Measurements from ENCODE around the gene ZNF343.

Gene ZNF343

DNA sequence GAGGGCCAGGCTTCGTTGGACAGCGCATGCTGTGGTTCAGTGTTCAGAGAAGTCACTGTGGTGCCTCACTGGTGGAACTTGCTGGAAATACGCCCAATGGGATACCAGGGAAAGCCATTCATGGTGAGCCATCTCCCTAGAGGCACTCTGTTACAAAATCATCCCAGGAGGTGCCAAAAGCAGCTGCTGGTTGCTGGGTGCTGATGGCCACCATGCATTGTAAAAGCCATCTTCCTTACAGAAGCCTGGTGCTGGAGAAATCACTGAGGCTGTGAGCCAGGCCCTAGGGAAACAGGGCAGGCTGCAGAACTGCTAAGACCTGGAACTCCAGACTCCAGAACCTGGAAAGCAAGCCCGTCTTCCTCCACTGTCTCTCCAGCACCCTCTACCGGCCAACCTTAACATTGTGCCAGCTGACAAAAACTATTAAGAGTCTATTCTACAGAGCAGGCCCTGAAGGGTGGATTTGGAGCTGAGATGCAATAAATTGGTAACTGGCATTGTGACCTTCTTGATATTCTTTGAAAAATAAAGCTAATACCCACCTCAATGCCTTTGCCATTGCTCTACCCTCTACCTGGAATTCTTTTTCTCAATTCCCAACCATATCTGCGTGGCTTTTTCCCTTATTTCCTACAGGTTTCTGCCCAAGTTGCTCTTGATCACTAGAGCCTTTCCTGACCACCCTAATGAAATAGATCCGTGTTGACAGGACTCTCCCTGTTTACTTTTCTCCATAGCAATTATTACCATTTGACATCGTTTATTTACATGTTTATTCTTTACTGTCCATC, 56.6 kb downstream of the ZNF343 start:
- Mint-ChIP-seq H3K27ac (no peak overlapping the region), H3K4me3 (no peak overlapping the region), H3K27me3 (no peaks in the 10 kb centered on the region), H3K9me3 (no peaks in the 10 kb centered on the region), H3K36me3 (peaks cover 7 to 20% of the 10 kb centered on the region in 2 donors), H3K4me1 (peaks cover 18 to 27% of the 10 kb centered on the region in 2 donors)
- ATAC-seq (replicated peaks) = peak; percentile 48 to 56
- peak; percentile 29 for DNase-seq

DNA sequence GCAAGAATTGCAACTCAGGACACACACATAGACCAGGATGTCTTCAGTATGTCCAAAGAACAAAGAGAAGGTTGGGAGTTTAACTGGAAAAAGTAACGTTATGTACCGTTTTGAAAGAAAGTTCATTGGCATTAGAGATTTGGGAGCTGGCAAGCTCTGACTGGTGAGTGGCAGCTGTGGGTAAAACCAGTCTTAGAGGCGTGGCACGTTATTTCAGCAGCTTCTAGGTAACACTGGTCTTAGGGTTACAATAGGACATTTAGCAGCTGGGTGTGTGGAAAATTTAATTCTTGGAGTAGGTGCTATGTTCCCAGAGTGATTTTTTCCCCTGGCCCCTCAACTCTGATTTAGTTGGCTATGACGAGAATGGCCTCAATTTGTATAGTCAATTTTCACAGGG, 57.3 kb downstream of the ZNF343 start:
- no peak overlapping the region for H3K27ac Mint-ChIP-seq
- H3K27me3 Mint-ChIP-seq = no peaks in the 10 kb centered on the region
- no peaks in the 10 kb centered on the region for H3K9me3 Mint-ChIP-seq
- ATAC-seq (replicated peaks) (no peak), DNase-seq (no peak)
- peaks cover 12 to 20% of the 10 kb centered on the region in 2 donors for H3K4me1 Mint-ChIP-seq
- H3K36me3 Mint-ChIP-seq = peaks cover 6 to 18% of the 10 kb centered on the region in 2 donors
- H3K4me3 Mint-ChIP-seq = no peak overlapping the region

DNA sequence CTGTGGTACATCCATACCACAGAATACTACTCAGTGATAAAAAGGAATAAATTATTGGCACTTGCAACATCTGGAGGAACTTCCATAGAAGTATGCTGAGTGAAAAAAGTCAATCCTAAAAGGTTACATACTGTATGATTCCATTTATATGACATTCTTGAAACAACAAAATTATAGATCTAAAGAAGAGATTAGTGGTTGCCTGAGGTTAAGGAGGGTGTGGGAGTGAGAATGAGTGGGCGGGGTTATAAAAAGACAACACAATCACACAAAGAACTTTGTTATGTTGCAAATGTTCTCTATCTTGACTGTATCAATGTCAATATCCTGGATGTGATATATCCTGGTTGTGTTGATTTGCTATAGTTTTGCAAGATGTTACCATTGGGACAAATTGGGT, 59.3 kb downstream of the ZNF343 start:
- DNase-seq = no peak
- H3K27ac Mint-ChIP-seq = no peak overlapping the region
- no peak overlapping the region for H3K4me3 Mint-ChIP-seq
- H3K9me3 Mint-ChIP-seq = no peaks in the 10 kb centered on the region
- peaks cover 7 to 11% of the 10 kb centered on the region in 2 donors for H3K4me1 Mint-ChIP-seq
- peaks cover 8 to 14% of the 10 kb centered on the region in 2 donors for H3K36me3 Mint-ChIP-seq
- ATAC-seq (replicated peaks) = no peak
- no peaks in the 10 kb centered on the region for H3K27me3 Mint-ChIP-seq

DNA sequence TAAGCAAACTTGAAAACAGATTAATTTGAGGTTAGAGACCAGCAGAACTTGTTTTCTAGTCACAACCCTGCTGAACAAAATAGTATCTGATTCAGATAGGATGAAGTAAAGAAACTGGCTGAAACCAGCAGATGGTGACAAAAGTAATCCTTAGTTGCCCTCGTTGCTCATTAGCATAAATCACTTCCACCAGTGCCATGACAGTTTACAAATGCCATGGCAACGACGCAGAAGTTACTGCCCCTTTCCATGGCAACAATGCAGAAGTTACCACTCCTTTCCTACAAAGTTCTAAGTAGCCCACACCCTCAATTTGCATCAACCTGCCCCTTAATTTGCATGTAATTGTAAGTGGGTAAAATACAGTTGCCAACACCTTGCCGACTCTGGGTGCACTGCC, 61.9 kb downstream of the ZNF343 start:
- Mint-ChIP-seq H3K27me3 (peaks cover 0 to 3% of the 10 kb centered on the region in 2 donors), H3K27ac (no peak overlapping the region), H3K4me3 (no peak overlapping the region), H3K4me1 (peaks cover 5 to 11% of the 10 kb centered on the region in 2 donors), H3K36me3 (peaks cover 8 to 10% of the 10 kb centered on the region in 2 donors), H3K9me3 (no peaks in the 10 kb centered on the region)
- DNase-seq = no peak
- no peak for ATAC-seq (replicated peaks)

All from stimulated activated naive B cell treated with anti-CD40 and anti-IgM and Interleukin-4, amounts not matched to agents 10 μg/mL and 1 μg/mL and 100 μg/mL, for 72 hours (primary cell).